CD4-positive, alpha-beta T cell treated with Interleukin-21 for 1 hour (primary cell): ENCODE data around the gene CRHR1.

ENCODE experiments used
- DNase-seq: peaks from one replicate; pipeline ENCODE4 v3.0.0-alpha.2; 2020

CRHR1 gene

DNA sequence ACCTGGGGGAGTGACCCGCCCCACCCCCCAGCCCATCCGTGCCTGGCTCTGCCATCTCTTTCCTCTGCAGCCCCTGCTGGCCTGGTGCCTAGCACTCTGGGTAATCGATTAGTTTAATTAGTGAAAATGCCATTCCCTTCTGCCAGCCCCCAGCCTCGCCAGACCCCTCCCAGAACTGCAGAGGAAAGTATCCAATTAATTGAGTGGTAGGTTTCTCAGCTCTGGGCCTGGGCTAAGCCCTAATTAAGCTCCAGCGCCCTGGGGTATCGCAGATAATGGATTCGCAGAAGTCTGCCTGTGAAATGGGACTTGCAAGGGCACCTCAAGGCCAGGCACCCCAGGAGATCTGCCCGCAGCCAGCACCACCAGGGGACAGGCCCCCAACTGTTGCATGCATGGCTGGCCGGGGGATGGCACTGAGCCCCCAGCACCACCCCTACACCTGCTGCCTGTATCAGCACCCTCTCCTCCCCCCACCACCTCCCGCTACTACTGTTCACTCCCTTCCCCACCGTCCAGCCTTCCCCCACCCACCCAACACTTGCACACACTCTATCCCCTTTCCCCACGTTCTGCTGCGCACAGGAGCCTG lies 40.9 kb downstream of the CRHR1 start:
- DNase-seq = no peak

DNA sequence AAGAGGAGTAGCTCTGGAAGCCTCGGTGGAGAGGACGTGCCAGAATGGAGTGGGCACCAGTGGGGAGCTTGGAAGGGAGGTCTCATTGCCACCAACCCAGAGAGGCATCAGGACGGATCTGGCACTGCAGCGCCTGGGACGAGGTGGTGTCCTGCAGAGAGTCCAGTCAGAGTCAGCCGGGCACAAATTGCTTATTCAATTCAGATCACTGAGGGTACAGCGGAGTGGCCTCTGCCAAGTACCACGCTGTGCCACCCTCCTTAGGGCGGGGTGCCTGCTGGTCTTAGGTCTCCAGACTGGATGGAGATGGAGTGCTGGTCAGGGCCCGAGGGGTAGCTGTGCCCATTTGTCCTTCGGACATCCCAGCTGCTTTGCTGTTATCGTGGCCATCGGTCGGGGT lies 41.7 kb downstream of the CRHR1 start:
- DNase-seq = no peak

DNA sequence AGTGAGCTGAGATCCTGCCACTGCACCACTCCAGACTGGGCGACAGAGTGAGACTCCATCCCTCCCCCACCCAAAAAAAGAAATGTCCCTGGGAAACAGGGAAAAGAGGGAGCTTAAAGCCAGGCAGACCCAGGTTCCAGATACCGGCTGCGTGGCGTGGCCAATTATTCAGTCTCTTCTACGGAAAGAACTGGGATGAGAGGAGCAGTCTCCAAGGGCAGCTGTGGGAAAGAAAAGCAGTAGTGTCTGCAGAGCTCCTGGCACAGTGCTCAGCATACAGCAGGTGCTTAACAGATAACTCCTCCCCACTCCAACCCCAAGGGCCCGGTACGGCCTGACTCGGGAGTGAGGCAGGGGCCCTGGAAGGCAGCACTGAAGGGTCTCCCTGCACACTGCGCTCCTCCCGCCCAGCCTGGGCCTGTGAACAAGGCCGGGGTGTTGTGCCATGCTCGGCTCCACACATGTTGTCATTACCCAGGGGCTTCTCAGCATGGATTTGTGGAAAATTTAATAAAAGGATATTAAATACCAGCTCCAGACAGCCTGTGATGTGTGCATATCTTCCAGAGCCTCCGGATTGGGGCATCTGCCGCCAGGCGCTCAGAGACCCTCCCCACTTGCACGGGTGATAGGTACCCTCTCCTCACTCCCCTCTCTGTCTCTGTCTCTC lies 42.9 kb downstream of the CRHR1 start:
- DNase-seq = no peak

DNA sequence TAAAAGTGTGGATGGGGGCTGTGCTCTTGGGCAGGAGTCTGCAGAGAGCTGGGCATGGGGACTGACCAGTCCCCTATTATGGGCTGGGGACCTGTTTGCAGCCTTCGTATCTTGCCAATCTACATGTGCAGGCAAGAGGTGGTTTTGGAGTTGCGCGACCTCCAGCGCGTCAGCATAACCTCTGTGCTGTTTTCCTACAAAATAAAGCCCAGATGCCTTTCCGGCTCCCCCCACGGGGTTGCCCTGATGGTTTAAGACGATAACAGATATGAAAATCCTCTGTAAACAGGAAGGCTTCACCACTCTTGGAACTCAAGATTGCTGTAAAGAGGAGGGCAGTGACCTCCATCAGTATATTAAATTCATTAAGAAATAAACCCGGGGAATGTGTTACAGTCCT lies 44.1 kb downstream of the CRHR1 start:
- DNase-seq = no peak

DNA sequence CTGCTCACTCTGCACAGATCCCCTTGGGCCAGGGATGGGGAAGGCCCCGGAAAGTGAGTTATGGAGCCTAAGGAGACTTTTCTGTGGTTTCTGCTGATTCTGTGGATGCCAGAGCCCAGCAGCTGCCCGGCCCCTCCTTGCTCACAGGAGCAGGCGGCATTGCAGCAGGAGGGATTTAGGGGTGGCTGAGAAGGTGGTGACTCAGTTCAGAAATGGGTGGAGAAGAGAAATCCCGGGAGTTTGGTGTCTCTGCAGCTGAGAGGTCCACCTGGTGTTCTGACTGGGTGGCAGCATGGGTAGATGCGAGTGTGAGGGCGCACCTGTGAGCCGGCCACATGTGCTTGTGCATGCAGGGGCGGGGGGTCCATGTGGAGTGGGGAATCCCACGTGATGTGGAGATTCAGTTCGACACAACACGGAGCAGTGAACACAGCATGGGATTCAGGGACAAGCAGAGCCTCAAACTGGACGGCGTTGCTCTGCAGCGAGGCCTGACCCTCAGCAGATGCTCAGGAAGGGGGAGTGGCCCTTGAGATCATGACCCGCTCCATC lies 44.5 kb downstream of the CRHR1 start:
- no peak for DNase-seq

DNA sequence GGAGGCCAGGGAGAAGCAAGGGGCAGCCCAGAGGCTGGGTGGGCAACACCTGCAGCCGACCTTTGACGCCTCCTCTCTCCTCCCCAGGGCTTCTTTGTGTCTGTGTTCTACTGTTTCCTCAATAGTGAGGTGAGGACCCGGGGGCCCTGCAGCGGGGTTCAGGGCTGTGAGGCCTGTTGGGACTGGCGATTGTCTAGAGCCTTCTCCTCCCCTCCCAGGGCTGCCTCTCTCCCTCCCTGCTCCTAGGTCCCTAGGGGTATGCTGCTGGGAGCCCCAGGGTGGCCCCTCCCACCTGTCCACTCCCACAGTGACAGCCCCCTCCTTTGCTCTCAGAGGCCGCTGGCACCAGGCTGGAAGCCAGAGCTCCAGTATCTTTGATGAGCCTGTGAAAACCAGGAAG lies 49.8 kb downstream of the CRHR1 start:
- no peak for DNase-seq

DNA sequence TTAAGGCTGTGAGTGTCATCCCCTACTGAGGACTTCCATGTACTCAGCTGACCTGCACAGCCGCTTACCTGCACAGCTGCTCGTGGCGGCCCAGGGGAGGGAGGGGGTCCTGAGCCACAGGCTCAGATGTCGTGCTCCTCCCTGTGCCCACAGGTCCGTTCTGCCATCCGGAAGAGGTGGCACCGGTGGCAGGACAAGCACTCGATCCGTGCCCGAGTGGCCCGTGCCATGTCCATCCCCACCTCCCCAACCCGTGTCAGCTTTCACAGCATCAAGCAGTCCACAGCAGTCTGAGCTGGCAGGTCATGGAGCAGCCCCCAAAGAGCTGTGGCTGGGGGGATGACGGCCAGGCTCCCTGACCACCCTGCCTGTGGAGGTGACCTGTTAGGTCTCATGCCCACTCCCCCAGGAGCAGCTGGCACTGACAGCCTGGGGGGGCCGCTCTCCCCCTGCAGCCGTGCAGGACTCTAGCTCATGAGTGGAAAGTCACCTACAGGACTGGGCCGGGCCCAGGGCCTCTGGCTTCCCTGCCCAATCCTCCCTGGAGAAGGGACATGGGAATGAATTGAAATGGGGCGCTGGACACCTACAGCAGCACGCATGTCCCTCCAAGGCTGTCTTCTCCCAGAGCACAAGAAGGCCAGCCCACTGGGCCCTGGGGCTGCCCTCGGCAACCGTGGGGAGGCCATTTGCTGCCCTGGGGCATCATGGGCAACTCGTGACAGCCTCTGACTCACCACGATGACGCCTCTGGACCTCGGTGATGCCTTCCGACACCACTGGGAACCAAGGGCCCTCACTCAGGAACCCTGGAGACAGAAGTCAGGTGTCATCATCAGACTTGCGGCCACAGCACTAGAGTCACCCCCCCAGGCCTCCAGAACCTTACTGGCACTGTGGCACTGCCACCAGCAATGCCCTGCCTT lies 50.6 kb downstream of the CRHR1 start:
- no peak for DNase-seq

DNA sequence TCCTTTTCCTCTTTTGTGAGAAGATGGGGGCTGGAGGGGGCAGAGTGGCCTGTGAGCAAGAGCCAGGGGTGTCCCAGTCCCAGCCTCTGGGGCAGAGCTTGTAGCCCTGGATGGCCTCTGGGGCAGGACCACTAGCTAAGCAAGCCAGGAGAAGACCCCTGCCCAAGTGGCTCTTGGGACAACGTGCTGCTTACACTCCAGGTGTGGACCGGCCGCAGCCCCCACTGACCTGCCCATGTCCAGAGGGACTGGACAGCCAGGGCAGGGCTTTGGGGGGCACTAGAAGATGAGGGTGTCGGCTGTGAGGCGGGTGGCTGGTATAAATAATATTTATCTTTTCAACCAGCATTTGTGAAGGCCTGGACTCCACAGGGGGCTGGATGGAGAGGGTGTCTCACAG lies 51.4 kb downstream of the CRHR1 start:
- no peak for DNase-seq

DNA sequence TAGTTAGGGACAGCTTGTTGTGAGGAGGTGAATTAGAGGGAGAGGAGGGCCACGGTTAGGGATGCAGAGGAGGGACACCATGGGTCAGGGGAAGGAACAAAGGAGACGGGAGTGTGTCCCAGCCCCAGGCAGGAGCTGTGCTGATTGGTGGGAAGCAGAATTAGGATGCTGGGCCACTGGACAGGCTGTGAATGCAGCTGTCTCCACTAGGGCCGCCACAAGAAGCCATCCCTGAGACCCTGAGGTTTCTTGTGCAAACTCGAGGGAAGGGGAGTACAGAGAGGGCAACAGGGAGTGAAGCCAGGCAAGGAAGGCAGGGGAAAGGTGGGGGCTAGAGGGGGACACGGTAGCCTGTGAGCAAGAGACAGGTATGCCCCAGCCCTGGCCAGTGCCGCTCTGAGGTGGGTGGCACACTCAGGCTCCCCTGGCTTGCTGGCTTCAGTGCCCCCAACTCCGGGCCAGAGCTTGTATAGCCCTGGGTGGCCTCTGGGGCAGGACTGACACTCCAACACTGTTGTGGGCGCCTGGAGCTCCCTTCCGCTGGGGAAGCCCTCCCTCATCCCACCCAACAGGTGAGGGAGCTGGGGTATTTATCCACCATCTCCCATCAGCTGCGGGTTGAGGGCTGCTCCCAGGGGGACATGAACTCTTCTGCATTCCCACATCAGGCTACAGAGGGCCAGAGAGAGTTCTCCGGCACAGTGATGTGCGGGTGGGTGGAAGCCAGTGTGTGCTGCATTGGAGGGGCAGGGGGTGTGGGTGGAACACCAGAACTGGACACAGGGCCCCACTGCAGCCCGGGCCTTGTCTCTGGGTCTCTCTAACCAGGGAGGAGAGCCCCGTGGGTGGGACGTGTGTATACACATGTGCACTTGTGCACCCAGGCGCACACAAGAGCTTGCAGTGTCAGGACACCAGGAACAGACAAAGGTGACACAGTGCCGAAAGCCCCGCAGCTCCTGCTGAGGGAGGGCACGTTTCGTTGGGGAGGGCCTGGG lies 52.2 kb downstream of the CRHR1 start:
- DNase-seq = no peak

DNA sequence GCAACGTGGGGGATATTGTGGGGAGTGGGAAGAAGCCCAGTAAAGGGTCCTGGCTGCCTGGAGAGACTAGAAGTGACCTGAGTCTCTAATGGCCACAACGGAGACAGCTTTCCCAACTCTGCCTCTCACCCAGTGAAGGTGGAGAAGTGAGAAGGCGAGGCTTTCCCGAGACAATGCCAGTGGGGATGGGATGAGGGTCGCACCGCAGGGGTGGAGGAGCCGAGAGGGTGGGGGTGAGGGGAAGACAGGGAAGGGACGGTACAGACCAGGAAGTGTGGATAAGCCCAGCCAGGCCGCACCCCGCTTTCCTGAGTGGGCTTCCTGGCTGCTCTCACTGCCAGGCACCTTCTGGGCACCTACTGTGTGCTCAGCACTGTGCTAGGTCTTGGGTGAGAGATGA lies 53.1 kb downstream of the CRHR1 start:
- no peak for DNase-seq

DNA sequence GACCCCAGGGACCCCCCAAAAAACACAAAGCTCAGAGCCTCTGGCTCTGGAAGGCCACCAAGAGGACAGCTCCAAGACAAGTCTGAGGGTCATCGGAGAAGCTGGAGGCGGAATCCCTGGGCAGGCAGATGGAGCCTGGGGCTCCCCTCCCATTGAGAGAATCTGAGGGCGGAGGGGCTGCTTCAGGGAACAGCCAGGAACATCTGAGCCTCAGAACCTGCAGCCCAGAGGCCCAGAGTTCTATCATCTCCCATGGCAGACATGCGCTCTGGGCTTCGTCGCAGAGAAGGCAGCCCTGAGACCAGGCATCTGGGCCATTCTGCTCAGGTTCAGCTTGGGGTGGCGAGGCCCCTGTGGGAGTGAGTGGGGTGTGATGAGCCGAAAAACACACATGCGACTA lies 53.5 kb downstream of the CRHR1 start:
- no peak for DNase-seq

DNA sequence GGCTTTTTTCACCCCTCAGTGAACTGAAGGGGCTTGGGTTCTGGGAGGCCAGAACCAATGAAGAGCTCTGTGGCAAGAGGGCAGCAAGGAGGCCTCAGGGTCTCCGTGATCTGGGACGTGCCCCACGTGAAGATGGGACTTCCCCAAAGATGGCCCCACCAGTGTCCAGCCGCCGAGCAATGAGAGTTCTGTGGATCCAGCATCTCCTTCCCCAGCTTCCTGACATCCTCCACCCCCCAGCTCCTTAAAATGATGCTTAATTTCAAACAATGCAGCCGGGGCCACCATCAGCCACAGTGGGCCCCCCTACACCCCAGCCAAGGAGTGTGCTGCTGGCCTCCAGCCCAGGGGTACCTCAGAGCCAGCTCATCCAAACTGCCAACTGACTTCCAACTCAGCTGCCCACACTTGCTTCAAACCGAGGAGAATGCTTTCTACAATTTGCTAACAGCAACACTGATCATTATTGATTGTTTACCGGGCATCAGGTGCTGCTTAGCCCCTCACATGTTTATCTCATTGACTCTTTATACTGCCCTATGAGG lies 54.7 kb downstream of the CRHR1 start:
- DNase-seq = no peak

DNA sequence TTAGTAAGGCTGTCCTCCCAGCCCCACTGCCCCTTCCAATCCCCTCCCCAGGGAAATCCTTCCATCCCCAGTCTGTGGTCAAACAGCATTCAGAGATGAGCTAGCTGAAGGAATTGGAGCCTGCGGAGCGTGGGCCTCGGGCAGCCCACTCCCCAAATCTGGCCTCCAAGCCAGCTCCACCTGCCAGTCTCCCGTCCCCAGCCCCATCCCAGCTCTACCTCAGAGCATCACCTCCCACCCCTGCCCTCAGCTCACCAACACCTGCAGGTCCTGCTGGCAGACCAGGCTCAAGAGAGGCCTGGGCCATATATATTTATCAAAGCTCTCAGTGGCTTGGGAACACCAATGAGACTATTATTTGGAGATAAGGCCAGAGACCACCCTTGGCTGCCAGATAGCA lies 55.3 kb downstream of the CRHR1 start:
- DNase-seq = no peak

DNA sequence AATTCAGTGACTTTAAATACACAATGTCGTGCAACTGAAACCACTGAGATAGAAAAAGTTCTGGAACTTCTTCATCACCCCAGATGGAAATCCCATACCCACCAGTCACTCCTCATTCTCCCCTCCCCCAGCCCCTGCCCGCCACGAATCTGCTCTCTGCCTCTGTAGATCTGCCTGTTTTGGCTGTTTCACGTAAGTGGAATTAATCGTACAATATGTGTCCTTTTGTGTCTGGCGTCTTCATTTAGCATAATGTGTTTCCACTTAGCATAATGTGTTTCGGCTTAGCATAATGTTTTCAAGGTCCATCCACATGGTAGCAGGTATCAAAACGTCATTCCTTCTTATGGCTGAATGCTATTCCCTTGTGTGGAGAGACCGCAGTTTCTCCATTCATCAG lies 57.1 kb downstream of the CRHR1 start:
- no peak for DNase-seq

DNA sequence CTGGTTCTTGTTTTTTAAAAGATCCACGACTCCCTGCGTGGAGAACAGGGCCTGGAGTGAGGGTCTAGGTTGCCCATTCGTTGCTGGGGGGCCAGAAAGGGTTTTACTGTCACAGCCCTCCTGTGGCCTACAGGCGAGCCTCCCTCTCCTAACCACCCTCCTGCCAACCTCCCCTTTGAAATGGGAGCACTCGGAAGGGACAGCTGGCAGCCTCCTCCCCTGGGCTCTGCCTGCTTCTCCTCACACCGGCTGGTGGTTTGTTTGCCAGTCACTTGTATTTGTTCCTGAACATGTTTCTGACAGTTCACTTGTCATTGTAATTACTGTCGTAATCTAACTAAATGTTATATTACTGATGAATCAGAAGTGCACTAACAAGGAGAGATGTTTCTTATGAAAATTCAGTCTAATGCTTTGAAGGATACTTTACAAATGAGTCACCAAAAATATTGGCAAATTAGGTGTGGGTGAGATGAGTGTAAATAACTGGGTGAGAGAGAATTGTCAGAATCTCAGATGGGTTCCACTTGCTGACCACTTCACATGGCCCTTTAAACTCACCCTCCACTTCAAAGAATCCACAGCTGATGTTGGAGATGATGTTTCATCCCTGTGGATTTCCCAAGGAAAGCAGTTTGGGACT lies 57.9 kb downstream of the CRHR1 start:
- no peak for DNase-seq

DNA sequence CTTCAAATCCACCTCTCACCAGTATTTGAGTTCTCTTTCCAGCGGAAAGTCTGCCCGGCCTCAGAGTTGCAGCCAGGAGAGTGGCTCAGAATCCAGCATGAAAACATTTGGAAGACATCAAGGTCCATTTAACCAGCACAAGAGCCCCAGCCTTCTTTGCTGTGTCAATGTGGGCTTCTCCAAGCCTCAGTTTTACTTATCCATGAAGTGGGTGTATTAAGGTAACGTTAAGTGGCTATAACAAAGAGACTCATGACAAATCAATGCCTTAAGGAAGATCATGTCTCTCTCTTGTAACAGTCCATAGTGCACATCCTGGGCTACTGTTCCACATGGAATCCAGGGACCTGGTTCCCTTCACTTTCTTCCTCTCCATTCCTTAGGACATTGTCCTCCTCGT lies 59.6 kb downstream of the CRHR1 start:
- no peak for DNase-seq

DNA sequence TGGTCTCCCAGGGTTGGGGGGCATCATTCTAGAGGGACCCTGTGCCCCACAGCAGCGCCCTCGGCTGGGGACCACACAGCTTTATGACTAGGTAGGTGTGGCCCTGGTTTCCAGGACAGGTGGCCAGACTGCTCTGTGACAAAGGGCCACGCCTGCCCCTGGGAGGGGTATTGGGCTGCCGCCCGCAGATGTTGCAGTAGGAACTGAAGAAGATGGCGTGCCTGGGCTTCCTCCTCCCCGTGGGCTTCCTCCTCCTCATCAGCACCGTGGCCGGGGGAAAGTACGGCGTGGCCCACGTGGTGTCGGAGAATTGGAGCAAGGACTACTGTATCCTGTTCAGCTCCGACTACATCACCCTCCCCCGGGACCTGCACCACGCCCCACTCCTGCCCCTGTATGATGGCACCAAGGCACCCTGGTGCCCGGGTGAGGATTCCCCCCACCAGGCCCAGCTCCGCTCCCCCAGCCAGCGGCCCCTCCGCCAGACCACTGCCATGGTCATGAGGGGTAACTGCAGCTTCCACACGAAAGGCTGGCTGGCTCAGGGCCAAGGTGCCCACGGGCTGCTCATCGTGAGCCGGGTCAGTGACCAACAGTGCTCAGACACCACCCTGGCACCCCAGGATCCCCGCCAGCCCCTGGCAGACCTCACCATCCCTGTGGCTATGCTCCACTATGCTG lies 60.7 kb downstream of the CRHR1 start, which contains the start of gene SPPL2C:
Gene SPPL2C, plus strand, starts transcription at position 187 of the 681 bp plus-strand sequence. Its CDS starts 26 bp downstream, at position 213.
- no peak for DNase-seq

DNA sequence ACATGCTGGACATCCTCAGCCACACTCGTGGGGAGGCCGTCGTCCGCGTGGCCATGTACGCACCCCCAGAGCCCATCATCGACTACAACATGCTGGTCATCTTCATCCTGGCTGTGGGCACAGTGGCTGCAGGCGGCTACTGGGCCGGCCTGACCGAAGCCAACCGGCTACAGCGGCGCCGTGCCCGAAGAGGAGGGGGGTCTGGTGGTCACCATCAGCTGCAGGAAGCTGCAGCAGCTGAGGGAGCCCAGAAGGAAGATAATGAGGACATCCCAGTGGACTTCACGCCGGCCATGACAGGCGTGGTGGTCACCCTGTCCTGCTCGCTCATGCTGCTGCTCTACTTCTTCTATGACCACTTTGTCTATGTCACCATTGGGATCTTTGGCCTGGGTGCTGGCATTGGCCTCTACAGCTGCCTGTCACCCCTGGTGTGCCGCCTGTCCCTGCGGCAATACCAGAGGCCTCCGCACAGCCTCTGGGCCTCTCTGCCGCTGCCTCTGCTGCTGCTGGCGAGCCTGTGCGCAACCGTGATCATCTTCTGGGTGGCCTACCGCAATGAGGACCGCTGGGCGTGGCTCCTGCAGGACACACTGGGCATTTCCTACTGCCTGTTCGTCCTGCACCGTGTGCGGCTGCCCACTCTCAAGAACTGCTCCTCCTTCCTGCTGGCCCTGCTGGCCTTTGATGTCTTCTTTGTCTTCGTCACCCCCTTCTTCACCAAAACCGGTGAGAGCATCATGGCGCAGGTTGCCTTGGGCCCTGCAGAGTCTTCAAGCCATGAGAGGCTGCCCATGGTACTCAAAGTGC lies 61.5 kb downstream of the CRHR1 start:
- DNase-seq = no peak

DNA sequence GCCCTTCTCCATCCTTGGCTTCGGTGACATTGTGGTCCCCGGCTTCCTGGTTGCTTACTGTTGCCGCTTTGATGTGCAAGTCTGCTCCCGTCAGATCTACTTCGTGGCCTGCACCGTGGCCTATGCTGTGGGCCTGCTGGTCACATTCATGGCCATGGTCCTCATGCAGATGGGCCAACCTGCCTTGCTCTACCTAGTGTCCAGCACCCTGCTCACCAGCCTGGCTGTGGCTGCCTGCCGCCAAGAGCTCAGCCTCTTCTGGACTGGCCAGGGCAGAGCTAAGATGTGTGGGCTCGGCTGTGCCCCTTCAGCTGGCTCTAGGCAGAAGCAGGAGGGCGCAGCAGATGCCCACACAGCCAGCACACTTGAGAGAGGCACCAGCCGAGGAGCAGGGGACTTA lies 62.1 kb downstream of the CRHR1 start:
- DNase-seq = no peak

DNA sequence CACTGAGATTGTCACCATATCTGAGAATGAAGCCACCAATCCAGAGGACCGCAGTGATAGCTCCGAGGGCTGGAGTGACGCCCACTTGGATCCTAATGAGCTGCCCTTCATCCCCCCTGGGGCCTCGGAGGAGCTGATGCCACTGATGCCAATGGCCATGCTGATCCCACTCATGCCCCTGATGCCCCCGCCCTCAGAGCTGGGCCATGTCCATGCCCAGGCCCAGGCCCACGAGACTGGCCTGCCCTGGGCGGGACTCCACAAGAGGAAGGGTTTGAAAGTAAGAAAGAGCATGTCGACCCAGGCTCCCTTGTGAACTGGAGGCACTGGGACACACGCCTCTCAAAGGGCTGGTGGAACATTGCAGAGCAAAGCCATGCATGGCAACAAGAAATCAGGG lies 62.5 kb downstream of the CRHR1 start:
- DNase-seq = no peak
